Calu3 (cell line): ENCODE results near the gene CALN1. TPM values are rescaled to one million over a fixed set of nuclear protein-coding genes. Genes with fewer than 3 reads are reported as not detected.

Experiments used
- BruUV-seq: library from RNA; stranded (reverse); fragments of 400-500 nt; replicated peaks from 2 replicates; lab custom pipeline; 2021; lab: Mats Ljungman, UMichigan
- CTCF ChIA-PET: fragments of 300-600 bp; sonication (Branson Sonifier 250); formaldehyde crosslinking; loops from one replicate; lab custom pipeline; 2022; ENCODE audit warnings: antibody characterized with exemption; lab: Charles Lee
- DNase-seq: peaks from one replicate; pipeline ENCODE4 v3.0.0; 2022
- H3K27ac Mint-ChIP-seq: one replicate; pipeline ENCODE4 v1.8.0; 2022; ENCODE audit warnings: mixed read lengths; ENCODE audit not compliant: unreplicated experiment
- H3K27me3 Mint-ChIP-seq: one replicate; pipeline ENCODE4 v1.8.0; 2022; ENCODE audit warnings: mixed read lengths; ENCODE audit not compliant: unreplicated experiment
- H3K36me3 Mint-ChIP-seq: one replicate; pipeline ENCODE4 v1.8.0; 2022; ENCODE audit warnings: mild to moderate bottlenecking, moderate library complexity, mixed read lengths; ENCODE audit not compliant: insufficient read depth, unreplicated experiment
- H3K4me1 Mint-ChIP-seq: one replicate; pipeline ENCODE4 v1.8.0; 2022; ENCODE audit warnings: mild to moderate bottlenecking, low read depth, mixed read lengths; ENCODE audit not compliant: unreplicated experiment
- H3K4me3 Mint-ChIP-seq: one replicate; pipeline ENCODE4 v1.8.0; 2022; ENCODE audit warnings: mild to moderate bottlenecking, low read depth, moderate library complexity, mixed read lengths; ENCODE audit not compliant: unreplicated experiment
- H3K9me3 Mint-ChIP-seq: one replicate; pipeline ENCODE4 v1.8.0; 2022; ENCODE audit warnings: low read depth, mixed read lengths; ENCODE audit not compliant: unreplicated experiment
- intact Hi-C: fragments of 100-400 bp; cut with micrococcal nuclease; formaldehyde crosslinking; loops from one replicate; pipeline ENCODE4 v1.10.0; 2022; ENCODE audit not compliant: unreplicated experiment
- total RNA-seq: library from RNA; stranded (reverse); gene quantifications from 2 replicates; pipeline ENCODE4 v1.2.3, GENCODE V29; 2022
- TF ChIP-seq, protein P1 (sequence below): fragments of 200-600 bp; IDR thresholded peaks from one replicate; pipeline ENCODE4 v1.8.0; 2022; ENCODE audit warnings: antibody characterized with exemption; ENCODE audit not compliant: unreplicated experiment

Gene CALN1
- total RNA-seq, 1 experiment from 2014 or later, result not detected

- Mint-ChIP-seq H3K27ac (no peak overlapping the region), H3K36me3 (no peaks in the 10 kb centered on the region), H3K4me1 (no peaks in the 10 kb centered on the region), H3K27me3 (peaks cover 38% of the 10 kb centered on the region), H3K4me3 (no peak overlapping the region), H3K9me3 (no peaks in the 10 kb centered on the region)
- no TSS peak for BruUV-seq
- intact Hi-C loops, result no loop called here
- TF ChIP-seq, protein P1, sequence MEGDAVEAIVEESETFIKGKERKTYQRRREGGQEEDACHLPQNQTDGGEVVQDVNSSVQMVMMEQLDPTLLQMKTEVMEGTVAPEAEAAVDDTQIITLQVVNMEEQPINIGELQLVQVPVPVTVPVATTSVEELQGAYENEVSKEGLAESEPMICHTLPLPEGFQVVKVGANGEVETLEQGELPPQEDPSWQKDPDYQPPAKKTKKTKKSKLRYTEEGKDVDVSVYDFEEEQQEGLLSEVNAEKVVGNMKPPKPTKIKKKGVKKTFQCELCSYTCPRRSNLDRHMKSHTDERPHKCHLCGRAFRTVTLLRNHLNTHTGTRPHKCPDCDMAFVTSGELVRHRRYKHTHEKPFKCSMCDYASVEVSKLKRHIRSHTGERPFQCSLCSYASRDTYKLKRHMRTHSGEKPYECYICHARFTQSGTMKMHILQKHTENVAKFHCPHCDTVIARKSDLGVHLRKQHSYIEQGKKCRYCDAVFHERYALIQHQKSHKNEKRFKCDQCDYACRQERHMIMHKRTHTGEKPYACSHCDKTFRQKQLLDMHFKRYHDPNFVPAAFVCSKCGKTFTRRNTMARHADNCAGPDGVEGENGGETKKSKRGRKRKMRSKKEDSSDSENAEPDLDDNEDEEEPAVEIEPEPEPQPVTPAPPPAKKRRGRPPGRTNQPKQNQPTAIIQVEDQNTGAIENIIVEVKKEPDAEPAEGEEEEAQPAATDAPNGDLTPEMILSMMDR, result no peak
- CTCF ChIA-PET, result no interaction called here
- no peak for DNase-seq
These were observed 29.7 kb upstream of the CALN1 start for GRCh38 chr7:72441791-72442190.

DNA sequence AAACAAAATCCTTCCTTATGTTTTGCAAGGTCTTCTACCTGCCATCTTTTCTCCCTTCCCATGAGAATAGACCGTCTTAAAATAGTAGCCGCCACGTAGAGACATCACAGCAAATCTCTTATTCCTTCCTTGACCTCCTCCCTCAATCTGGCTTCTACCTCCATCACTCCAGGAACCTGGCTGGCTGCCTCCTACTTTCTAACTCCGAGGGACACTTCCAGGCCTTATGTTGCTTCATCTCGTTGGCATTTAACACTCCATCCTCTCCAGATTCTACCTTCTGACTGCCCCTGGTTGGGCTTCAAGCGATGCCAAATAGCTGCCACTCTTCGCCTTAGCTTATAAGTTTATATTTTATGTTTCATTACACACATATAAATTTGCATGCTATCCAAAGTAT is 26.4 kb upstream of the CALN1 start:
- CTCF ChIA-PET, result no interaction called here
- TF ChIP-seq, protein P1, result no peak
- DNase-seq, result no peak
- intact Hi-C loops, result no loop called here
- no peak overlapping the region for H3K27ac Mint-ChIP-seq
- H3K36me3 Mint-ChIP-seq, result no peaks in the 10 kb centered on the region
- no TSS peak for BruUV-seq
- H3K27me3 Mint-ChIP-seq, result peaks cover 19% of the 10 kb centered on the region
- H3K4me3 Mint-ChIP-seq, result no peak overlapping the region
- H3K4me1 Mint-ChIP-seq, result no peaks in the 10 kb centered on the region
- no peaks in the 10 kb centered on the region for H3K9me3 Mint-ChIP-seq

DNA sequence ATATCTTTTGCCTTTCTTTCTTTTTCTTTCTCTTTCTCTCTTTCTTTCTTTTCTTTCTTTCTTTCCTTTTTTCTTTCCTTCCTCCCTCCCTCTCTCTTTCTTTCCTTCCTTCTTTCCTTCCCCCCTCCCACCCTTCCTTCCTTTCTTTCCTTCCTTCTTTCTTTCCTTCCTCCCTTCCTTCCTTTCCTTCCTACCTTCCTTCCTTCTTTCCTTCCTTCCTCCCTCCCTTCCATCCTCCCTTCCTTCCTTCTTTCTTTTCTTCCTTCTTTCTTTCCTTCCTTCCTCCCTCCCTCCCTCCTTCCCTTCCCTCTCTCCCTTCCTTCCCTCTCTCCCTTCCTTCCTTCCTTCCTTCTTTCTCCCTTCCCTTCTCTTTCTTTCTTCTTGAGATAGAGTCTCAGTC is 25.5 kb upstream of the CALN1 start:
- TF ChIP-seq, protein P1, result no peak
- H3K27me3 Mint-ChIP-seq, result peaks cover 13% of the 10 kb centered on the region
- no peaks in the 10 kb centered on the region for H3K36me3 Mint-ChIP-seq
- no peak overlapping the region for H3K4me3 Mint-ChIP-seq
- H3K9me3 Mint-ChIP-seq, result no peaks in the 10 kb centered on the region
- no TSS peak for BruUV-seq
- CTCF ChIA-PET, result no interaction called here
- no peak overlapping the region for H3K27ac Mint-ChIP-seq
- intact Hi-C loops, result no loop called here
- no peak for DNase-seq
- no peaks in the 10 kb centered on the region for H3K4me1 Mint-ChIP-seq

- Mint-ChIP-seq H3K4me1 (no peaks in the 10 kb centered on the region), H3K4me3 (no peak overlapping the region), H3K27me3 (peaks cover 9% of the 10 kb centered on the region), H3K9me3 (no peaks in the 10 kb centered on the region), H3K27ac (no peak overlapping the region), H3K36me3 (no peaks in the 10 kb centered on the region)
- CTCF ChIA-PET, result no interaction called here
- DNase-seq, result no peak
- no TSS peak for BruUV-seq
- intact Hi-C loops, result no loop called here
- TF ChIP-seq, protein P1, result no peak
These were observed 25.0 kb upstream of the CALN1 start for GRCh38 chr7:72437061-72437585.
